ENCODE results near the gene S100A6.
"Not testable (repeated sequence)": the region's sequence is repeated elsewhere in the genome, so short reads cannot be mapped to it uniquely, and the experiment has no call there.

The S100A6 gene

DNA sequence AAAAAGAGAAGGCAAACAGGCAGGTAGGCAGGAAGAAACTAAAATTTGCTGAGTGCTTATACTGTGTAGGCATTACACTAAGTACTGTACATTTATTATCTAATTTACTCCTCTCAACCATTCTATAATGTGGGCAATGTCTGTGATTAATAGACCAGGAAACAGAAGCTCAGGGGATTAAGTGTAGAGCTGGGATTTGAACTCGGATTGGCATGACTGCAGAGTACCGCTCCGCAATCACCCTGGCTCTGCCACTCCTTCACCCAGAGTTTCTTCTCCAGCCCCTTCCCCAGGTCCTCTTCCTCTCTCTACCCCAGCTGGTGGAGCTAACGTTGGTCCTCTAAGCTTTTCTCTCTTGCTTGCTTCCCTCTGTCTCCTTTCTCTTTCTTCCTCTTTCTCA lies 41.3 kb upstream of the S100A6 start:
- TF ChIP-seq, protein P1, sequence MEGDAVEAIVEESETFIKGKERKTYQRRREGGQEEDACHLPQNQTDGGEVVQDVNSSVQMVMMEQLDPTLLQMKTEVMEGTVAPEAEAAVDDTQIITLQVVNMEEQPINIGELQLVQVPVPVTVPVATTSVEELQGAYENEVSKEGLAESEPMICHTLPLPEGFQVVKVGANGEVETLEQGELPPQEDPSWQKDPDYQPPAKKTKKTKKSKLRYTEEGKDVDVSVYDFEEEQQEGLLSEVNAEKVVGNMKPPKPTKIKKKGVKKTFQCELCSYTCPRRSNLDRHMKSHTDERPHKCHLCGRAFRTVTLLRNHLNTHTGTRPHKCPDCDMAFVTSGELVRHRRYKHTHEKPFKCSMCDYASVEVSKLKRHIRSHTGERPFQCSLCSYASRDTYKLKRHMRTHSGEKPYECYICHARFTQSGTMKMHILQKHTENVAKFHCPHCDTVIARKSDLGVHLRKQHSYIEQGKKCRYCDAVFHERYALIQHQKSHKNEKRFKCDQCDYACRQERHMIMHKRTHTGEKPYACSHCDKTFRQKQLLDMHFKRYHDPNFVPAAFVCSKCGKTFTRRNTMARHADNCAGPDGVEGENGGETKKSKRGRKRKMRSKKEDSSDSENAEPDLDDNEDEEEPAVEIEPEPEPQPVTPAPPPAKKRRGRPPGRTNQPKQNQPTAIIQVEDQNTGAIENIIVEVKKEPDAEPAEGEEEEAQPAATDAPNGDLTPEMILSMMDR (IDR thresholded peaks at IDR 0.05; ENCODE audit: borderline replicate concordance, insufficient read depth, low read depth, low read length) = no peak
- H3K4me3 ChIP-seq (ENCODE audit: low read depth, low read length) = no peak overlapping the region

DNA sequence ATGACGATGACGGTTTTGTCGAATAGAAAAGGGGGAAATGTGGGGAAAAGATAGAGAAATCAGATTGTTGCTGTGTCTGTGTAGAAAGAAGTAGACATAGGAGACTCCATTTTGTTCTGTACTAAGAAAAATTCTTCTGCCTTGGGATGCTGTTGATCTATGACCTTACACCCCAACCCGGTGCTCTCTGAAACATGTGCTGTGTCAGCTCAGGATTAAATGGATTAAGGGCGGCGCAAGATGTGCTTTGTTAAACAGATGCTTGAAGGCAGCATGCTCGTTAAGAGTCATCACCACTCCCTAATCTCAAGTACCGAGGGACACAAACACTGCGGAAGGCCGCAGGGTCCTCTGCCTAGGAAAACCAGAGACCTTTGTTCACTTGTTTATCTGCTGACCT lies 39.7 kb upstream of the S100A6 start:
- H3K4me3 ChIP-seq (ENCODE audit: low read depth, low read length) = not testable (repeated sequence)

DNA sequence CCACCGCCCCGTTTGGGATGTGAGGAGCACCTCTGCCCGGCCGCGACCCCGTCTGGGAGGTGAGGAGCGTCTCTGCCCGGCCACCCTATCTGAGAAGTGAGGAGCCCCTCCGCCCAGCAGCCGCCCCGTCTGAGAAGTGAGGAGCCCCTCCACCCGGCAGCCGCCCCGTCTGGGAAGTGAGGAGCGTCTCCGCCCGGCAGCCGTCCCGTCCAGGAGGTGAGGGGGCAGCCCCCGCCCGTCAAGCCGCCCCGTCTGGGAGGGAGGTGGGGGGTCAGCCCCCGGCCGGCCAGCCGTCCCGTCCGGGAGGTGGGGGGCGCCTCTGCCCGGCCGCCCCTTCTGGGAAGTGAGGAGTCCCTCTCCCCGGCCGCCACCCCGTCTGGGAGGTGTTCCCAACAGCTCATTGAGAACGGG lies 39.3 kb upstream of the S100A6 start:
- H3K4me3 ChIP-seq (ENCODE audit: low read depth, low read length) = not testable (repeated sequence)

DNA sequence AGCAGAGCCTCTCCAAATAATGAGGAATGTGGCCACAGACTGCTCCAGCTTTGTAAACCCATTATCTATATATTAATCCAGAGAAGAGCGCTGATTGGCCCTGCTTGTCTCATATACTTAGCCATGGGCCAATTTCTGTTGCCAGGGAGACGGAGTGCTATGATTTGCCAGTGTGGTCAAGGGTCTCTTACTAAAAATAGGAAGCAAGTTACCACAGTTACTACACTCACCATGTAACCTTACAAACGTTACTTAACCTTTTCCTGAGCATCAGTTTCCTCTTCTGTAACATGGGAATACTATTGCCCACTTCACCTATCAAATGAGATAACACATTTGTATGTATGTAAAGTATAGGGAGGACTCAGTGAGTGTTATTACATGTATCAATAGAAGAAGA lies 37.6 kb upstream of the S100A6 start:
- TF ChIP-seq, protein P1 (IDR thresholded peaks at IDR 0.05; ENCODE audit: borderline replicate concordance, insufficient read depth, low read depth, low read length) = no peak
- H3K4me3 ChIP-seq (ENCODE audit: low read depth, low read length) = no peak overlapping the region

DNA sequence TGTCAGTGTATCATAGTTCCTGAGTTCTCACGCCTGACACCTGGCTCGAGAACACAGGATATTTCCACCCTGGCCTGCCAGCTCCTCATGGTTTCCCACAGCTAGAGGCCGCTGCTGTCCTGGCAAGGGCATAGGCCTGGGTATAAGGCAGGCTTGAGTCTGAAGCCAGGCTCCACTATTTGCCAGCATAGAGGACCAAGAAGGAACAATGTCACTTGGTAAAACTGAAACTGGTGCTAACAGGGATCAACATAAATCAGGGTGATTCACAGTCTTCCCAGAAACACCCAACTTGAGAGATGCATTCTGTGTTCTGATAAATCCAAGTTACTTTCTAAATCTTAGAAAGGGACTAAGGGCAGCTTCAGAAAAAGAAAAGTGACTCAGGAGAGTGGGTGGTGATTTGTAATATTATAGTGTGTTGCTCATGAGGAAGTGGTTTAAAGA lies 36.8 kb upstream of the S100A6 start:
- TF ChIP-seq, protein P1 (IDR thresholded peaks at IDR 0.05; ENCODE audit: borderline replicate concordance, insufficient read depth, low read depth, low read length) = peak; percentile 84
- no peak overlapping the region for H3K4me3 ChIP-seq (ENCODE audit: low read depth, low read length)

DNA sequence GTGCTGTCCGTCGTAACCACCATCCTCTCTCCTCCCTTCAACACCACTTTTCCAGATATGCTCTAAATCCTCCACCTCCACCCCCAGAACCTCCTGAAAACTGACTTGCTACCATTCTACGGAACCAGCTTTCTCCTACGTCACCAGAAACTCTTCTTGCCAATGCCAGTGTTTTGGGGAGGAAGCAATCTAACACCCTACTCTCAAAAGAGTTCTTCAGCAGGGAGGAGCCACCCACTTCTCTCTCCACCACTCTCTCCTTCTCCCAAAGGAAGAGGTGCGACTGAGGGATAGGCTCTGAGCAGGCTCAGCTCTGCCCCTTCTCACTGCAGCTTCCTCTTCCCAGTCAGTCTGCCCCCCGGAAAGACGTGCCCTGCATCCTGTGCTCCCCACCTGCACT lies 35.9 kb upstream of the S100A6 start:
- H3K4me3 ChIP-seq (ENCODE audit: low read depth, low read length) = no peak overlapping the region
- TF ChIP-seq, protein P1 (IDR thresholded peaks at IDR 0.05; ENCODE audit: borderline replicate concordance, insufficient read depth, low read depth, low read length) = no peak

DNA sequence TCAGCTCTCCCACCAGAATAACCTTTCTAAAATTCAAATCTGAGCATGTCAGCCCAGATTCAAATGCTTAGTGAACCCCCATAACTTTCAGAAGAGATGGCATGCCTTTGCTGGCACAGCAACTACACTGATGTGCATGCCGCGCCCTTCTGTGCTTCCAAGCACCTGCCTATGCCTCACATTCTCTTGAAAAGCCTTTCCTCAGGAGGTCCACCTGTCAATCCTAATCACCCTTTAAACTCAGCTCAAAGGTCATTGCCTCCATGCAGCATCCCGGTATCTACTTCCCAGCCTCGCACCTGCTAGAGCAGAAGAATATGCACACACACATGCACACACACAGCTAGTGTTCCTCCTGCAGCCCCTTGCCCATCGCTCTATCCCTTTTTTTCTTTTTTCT lies 35.1 kb upstream of the S100A6 start:
- no peak overlapping the region for H3K4me3 ChIP-seq (ENCODE audit: low read depth, low read length)
- TF ChIP-seq, protein P1 (IDR thresholded peaks at IDR 0.05; ENCODE audit: borderline replicate concordance, insufficient read depth, low read depth, low read length) = no peak

DNA sequence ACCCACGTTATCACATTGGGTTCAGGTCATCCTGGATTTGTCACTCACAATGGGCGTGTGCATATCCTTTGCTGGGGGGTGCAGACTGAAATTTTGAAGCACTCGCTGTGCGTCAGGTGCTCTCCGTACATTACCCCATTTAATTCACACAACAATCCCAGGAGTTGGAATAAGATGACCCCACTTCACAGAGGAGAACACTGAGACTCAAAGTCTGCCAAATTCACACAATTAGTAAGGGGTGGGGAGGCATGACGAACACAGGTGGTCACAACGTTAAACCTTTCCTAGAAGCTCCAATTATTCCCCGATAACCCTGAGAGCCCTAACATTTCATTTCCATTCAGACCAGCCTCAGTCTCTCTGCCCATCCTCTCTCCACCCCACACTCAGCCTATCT lies 33.7 kb upstream of the S100A6 start:
- no peak overlapping the region for H3K4me3 ChIP-seq (ENCODE audit: low read depth, low read length)
- TF ChIP-seq, protein P1 (IDR thresholded peaks at IDR 0.05; ENCODE audit: borderline replicate concordance, insufficient read depth, low read depth, low read length) = no peak
